Trophoblast cell (in vitro differentiated cells and primary cell): ENCODE data around the gene HS3ST3A1.

Experiments
- DNase-seq, 2 donors: peaks; one replicate each; pipeline ENCODE4 v3.0.0-alpha.2; 2016
- H2AFZ ChIP-seq: 2 replicates; pipeline ENCODE4 v1.6.1; 2013; ENCODE audit warnings: low read length, moderate library complexity, mild to moderate bottlenecking; ENCODE audit not compliant: insufficient read depth, poor library complexity
- H2AK5ac ChIP-seq: 2 replicates; pipeline ENCODE4 v1.6.1; 2013; ENCODE audit warnings: mild to moderate bottlenecking, low read length
- H2BK120ac ChIP-seq: 2 replicates; pipeline ENCODE4 v1.6.1; 2013; ENCODE audit warnings: low read length, mild to moderate bottlenecking, moderate library complexity; ENCODE audit not compliant: insufficient read depth, poor library complexity
- H2BK12ac ChIP-seq: 2 replicates; pipeline ENCODE4 v1.6.1; 2013; ENCODE audit warnings: mild to moderate bottlenecking, low read length, moderate library complexity
- H2BK5ac ChIP-seq: 2 replicates; pipeline ENCODE4 v1.6.1; 2013; ENCODE audit warnings: low read length, low read depth, moderate library complexity, mild to moderate bottlenecking; ENCODE audit not compliant: poor library complexity
- H3K14ac ChIP-seq: 2 replicates; pipeline ENCODE4 v1.6.1; 2013; ENCODE audit warnings: mild to moderate bottlenecking, low read length
- H3K18ac ChIP-seq: 2 replicates; pipeline ENCODE4 v1.6.1; 2013; ENCODE audit warnings: mild to moderate bottlenecking, low read length
- H3K23ac ChIP-seq: 2 replicates; pipeline ENCODE4 v1.6.1; 2013; ENCODE audit warnings: low read length
- H3K27ac ChIP-seq: 2 replicates; pipeline ENCODE4 v1.5.1; 2013; ENCODE audit warnings: low read depth, mild to moderate bottlenecking, inconsistent platforms, low read length, moderate library complexity
- H3K27me3 ChIP-seq: 2 replicates; pipeline ENCODE4 v1.6.1; 2013; ENCODE audit warnings: inconsistent platforms, mild to moderate bottlenecking, low read length, moderate library complexity; ENCODE audit not compliant: insufficient read depth
- H3K36me3 ChIP-seq, 2 experiments: 1 replicate in 1 of 2; 2 replicates in 1 of 2; pipeline ENCODE4 v1.6.1; 2013; ENCODE audit warnings: low read length in 2 of 2, mild to moderate bottlenecking in 2 of 2, moderate library complexity in 1 of 2; ENCODE audit not compliant: insufficient read depth in 2 of 2, control insufficient read depth in 1 of 2
- H3K4ac ChIP-seq: 2 replicates; pipeline ENCODE4 v1.6.1; 2013; ENCODE audit warnings: low read depth, mild to moderate bottlenecking, low read length, moderate library complexity
- H3K4me1 ChIP-seq, 2 experiments: 1 replicate in 1 of 2; 2 replicates in 1 of 2; pipeline ENCODE4 v1.6.1; 2013; ENCODE audit warnings: low read length in 2 of 2, mild to moderate bottlenecking in 2 of 2, moderate library complexity in 1 of 2; ENCODE audit not compliant: insufficient read depth in 2 of 2, control insufficient read depth in 1 of 2
- H3K4me2 ChIP-seq: 2 replicates; pipeline ENCODE4 v1.6.1; 2013; ENCODE audit warnings: inconsistent platforms, mild to moderate bottlenecking, low read length, moderate library complexity
- H3K4me3 ChIP-seq: 2 replicates; pipeline ENCODE4 v1.5.1; 2013; ENCODE audit warnings: mild to moderate bottlenecking, low read depth, low read length, inconsistent platforms
- H3K79me1 ChIP-seq: one replicate; pipeline ENCODE4 v1.6.1; 2013; ENCODE audit warnings: low read length
- H3K79me2 ChIP-seq: 2 replicates; pipeline ENCODE4 v1.6.1; 2013; ENCODE audit warnings: low read length, mild to moderate bottlenecking; ENCODE audit not compliant: control insufficient read depth, insufficient read depth, poor library complexity
- H3K9ac ChIP-seq: 2 replicates; pipeline ENCODE4 v1.6.1; 2013; ENCODE audit warnings: mild to moderate bottlenecking, low read length
- H3K9me3 ChIP-seq: 2 replicates; pipeline ENCODE4 v1.6.1; 2013; ENCODE audit warnings: low read depth, mild to moderate bottlenecking, control low read depth, inconsistent platforms, low read length; ENCODE audit not compliant: insufficient read depth
- H4K12ac ChIP-seq: 2 replicates; pipeline ENCODE4 v1.6.1; 2013; ENCODE audit warnings: low read depth, mild to moderate bottlenecking, low read length, moderate library complexity
- H4K8ac ChIP-seq: 2 replicates; pipeline ENCODE4 v1.6.1; 2013; ENCODE audit warnings: low read depth, mild to moderate bottlenecking, low read length, moderate library complexity
- H4K91ac ChIP-seq: one replicate; pipeline ENCODE4 v1.6.1; 2013; ENCODE audit warnings: low read depth, mild to moderate bottlenecking, low read length, moderate library complexity
- WGBS: extraction: QIAGEN DNeasy Blood & Tissue Kit; methylation state at CpG from one replicate; pipeline ENCODE4 v1.1.7; 2013; ENCODE audit warnings: missing lambda C conversion rate; ENCODE audit not compliant: insufficient read length, insufficient coverage; ENCODE audit errors: extremely low coverage; 5-methylcytosine and 5-hydroxymethylcytosine counted together

HS3ST3A1 gene

DNA sequence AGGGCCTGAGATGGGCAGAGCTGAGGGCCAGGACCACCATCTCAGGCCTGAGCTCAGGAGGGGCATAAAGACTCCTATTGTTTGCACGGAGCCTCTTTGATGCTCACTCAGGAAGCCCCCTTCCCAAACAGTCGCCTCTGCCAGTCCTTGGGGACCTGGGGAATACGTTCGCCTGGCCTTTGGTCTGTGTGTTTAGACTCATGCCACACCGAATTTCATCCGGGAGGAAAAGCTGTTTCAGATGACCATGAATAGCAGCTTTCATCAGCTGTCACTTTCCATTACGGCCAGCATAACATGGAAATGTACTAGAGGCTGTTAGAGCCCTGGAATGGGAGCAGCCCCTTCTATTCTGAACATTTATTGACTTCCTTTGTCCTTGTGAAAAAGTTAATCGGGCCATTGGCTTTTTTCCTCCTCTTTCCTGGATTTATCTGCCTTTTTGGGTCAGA is 139.0 kb downstream of the HS3ST3A1 start:
- H3K4ac ChIP-seq = no peak overlapping the region
- H4K8ac ChIP-seq = no peak overlapping the region
- H3K9me3 ChIP-seq = no peaks in the 10 kb centered on the region
- no peak overlapping the region for H2BK120ac ChIP-seq
- DNase-seq = no peak
- no peak overlapping the region for H4K91ac ChIP-seq
- H3K27ac ChIP-seq = no peak overlapping the region
- H3K18ac ChIP-seq = no peak overlapping the region
- no peak overlapping the region for H2AFZ ChIP-seq
- no peak overlapping the region for H2AK5ac ChIP-seq
- H4K12ac ChIP-seq = no peak overlapping the region
- no peak overlapping the region for H3K14ac ChIP-seq
- no peak overlapping the region for H2BK5ac ChIP-seq
- H2BK12ac ChIP-seq = no peak overlapping the region
- no peak overlapping the region for H3K9ac ChIP-seq
- H3K23ac ChIP-seq = no peak overlapping the region
- H3K4me3 ChIP-seq = no peak overlapping the region
- H3K4me1 ChIP-seq = no peaks in the 10 kb centered on the region
- no peaks in the 10 kb centered on the region for H3K79me1 ChIP-seq
- H3K27me3 ChIP-seq = no peaks in the 10 kb centered on the region
- no CpG with 5 or more reads among the region's 8 CpGs for WGBS
- no peaks in the 10 kb centered on the region for H3K79me2 ChIP-seq
- H3K36me3 ChIP-seq = no peaks in the 10 kb centered on the region
- H3K4me2 ChIP-seq = no peak overlapping the region

DNA sequence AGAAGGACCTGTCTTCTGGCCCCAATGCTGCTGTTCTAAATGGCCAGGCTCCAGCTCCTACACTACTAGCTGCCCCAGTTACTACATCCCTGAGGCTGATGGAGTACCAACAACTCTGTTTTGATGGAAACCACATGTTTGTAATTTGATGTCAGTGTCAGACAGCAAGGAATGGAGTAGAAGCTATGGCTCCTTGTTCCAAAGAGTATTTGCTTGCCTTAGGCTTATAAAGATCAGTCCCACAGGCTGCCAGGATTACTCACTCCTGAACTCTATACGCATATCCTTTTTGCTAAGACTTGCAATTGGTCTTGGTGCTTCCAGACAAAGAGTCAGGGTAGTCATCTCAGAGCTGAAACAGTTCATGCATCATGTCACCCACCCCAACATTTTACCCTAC is 139.6 kb downstream of the HS3ST3A1 start:
- Histone ChIP-seq H3K27ac (no peak overlapping the region), H2BK5ac (no peak overlapping the region), H4K91ac (no peak overlapping the region), H3K27me3 (no peaks in the 10 kb centered on the region), H3K23ac (no peak overlapping the region), H3K9ac (no peak overlapping the region), H3K14ac (no peak overlapping the region), H3K4me3 (no peak overlapping the region), H2BK12ac (no peak overlapping the region), H3K36me3 (no peaks in the 10 kb centered on the region), H2BK120ac (no peak overlapping the region), H3K18ac (no peak overlapping the region), H3K4ac (no peak overlapping the region), H3K79me1 (no peaks in the 10 kb centered on the region), H4K12ac (no peak overlapping the region), H3K4me1 (no peaks in the 10 kb centered on the region), H2AK5ac (no peak overlapping the region), H3K79me2 (no peaks in the 10 kb centered on the region), H3K9me3 (no peaks in the 10 kb centered on the region), H3K4me2 (no peak overlapping the region), H2AFZ (no peak overlapping the region), H4K8ac (no peak overlapping the region)
- DNase-seq = no peak
- no CpG with 5 or more reads among the region's 1 CpG for WGBS

DNA sequence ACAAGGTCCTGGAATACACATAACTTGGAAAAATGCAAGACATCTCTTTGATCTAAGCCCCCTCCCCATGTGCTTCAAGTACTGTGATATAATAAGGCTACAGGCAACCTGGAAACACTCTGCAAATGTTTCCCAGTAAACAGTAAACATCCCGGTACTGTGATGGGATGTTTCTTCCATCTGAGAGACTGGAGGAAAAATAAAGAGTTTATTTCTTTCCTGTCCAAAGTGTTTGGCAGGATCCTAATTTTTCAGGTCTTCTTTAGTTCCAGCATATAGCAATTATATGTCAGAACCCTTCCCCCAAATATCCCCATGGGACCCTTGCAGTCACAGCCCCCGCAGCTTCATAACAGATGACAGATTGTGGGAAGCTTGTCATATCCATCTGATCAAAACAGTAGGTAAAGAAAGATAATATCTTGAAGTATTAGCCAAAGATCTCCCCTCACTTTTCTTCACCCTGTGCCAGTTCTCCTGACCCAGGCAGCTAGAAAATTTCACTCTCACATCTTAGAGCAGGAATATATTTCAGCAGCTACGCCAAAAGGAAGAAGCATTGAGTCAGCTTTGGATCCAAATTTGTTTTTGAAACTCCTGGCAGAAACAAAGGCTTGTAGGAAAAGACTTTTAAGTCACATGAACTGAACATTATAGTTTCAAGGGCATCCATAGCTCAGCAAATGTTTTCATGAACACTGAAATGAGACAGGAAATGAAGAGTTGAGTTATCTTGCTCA is 141.3 kb downstream of the HS3ST3A1 start:
- Histone ChIP-seq H3K4me2 (no peak overlapping the region), H4K8ac (no peak overlapping the region), H3K4ac (no peak overlapping the region), H3K4me3 (no peak overlapping the region), H4K91ac (no peak overlapping the region), H2BK120ac (no peak overlapping the region), H3K36me3 (no peaks in the 10 kb centered on the region), H3K18ac (no peak overlapping the region), H3K9ac (no peak overlapping the region), H3K4me1 (no peaks in the 10 kb centered on the region), H4K12ac (no peak overlapping the region), H2BK5ac (no peak overlapping the region), H3K79me1 (no peaks in the 10 kb centered on the region), H3K79me2 (no peaks in the 10 kb centered on the region), H3K23ac (no peak overlapping the region), H2AFZ (no peak overlapping the region), H2AK5ac (no peak overlapping the region), H3K27ac (no peak overlapping the region), H2BK12ac (no peak overlapping the region), H3K27me3 (no peaks in the 10 kb centered on the region), H3K14ac (no peak overlapping the region), H3K9me3 (no peaks in the 10 kb centered on the region)
- DNase-seq = no peak
- no CpG with 5 or more reads among the region's 3 CpGs for WGBS

DNA sequence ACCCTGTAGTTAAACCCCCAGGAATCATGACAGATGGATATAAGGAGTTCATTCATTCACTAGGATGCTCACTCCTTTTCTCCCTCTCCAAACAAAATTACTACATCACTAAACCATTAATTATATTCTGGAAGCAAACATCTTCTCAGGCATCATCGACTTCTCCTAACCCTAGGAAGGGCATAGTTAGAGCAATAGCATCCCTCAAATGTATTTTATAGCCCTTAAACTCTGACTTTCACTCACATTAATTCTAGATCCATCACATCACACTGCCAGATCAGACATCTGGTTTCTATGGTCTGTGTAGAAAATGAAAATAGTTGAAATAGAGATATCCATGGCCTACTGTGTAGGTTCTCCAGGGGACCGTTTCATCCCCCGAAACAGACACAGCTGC is 143.9 kb downstream of the HS3ST3A1 start:
- Histone ChIP-seq H3K18ac (no peak overlapping the region), H3K79me2 (no peaks in the 10 kb centered on the region), H3K4me2 (no peak overlapping the region), H3K4me1 (no peaks in the 10 kb centered on the region), H3K9me3 (no peaks in the 10 kb centered on the region), H4K91ac (no peak overlapping the region), H4K12ac (no peak overlapping the region), H3K27ac (no peak overlapping the region), H3K14ac (no peak overlapping the region), H3K23ac (no peak overlapping the region), H2BK120ac (no peak overlapping the region), H3K27me3 (no peaks in the 10 kb centered on the region), H4K8ac (no peak overlapping the region), H2BK5ac (no peak overlapping the region), H2AK5ac (no peak overlapping the region), H2AFZ (no peak overlapping the region), H3K4ac (no peak overlapping the region), H3K36me3 (no peaks in the 10 kb centered on the region), H3K9ac (no peak overlapping the region), H3K4me3 (no peak overlapping the region), H3K79me1 (no peaks in the 10 kb centered on the region), H2BK12ac (no peak overlapping the region)
- no peak for DNase-seq
- 100% methylated on average over 1 of the region's 3 CpGs for WGBS
